ENCODE results near the gene VEZF1. TPM values are rescaled to one million over a fixed set of nuclear protein-coding genes. Genes with fewer than 3 reads are reported as not detected.

Gene VEZF1
- total and polyA plus RNA-seq, 2 of the 4 experiments (the other 2 are of a cell fraction), result 21.1 to 42.1 TPM

GRCh38 chr17:57983446-57983845 is 4.6 kb downstream of the VEZF1 start:
- H3K18ac ChIP-seq (ENCODE audit: low read depth, low read length), result no peak overlapping the region
- no peak overlapping the region for H2BK120ac ChIP-seq (ENCODE audit: low read depth, low read length)
- H4K91ac ChIP-seq (ENCODE audit: insufficient read depth, low read depth, low read length), result 0 out of 2 replicates have a peak overlapping the region, but pooled peaks have one; percentile 5
- H3K9ac ChIP-seq (ENCODE audit: low read depth, low read length), result no peak overlapping the region
- H3K4me1 ChIP-seq (ENCODE audit: control insufficient read depth, insufficient read depth, low read length), result peaks cover 22% of the 10 kb centered on the region
- peaks cover 22% of the 10 kb centered on the region for H3K36me3 ChIP-seq (ENCODE audit: control insufficient read depth, insufficient read depth, low read length)
- H2AFZ ChIP-seq (replicated peaks; ENCODE audit: low read length, poor library complexity), result no peak overlapping the region
- BruUV-seq (replicated peaks), result no TSS peak
- H4K8ac ChIP-seq (ENCODE audit: low read depth in 2 of 2, low read length in 2 of 2), result no peak overlapping the region
- POLR2A ChIA-PET (ENCODE audit: unreplicated experiment), result interaction anchor here (1.1 kb wide), 1 partner anchor 30 kb away, joined by 3 read pairs; no protein-coding TSS in a partner anchor
- peaks cover 46% of the 10 kb centered on the region for H4K20me1 ChIP-seq (ENCODE audit: insufficient read depth, low read length)
- H3K4ac ChIP-seq (ENCODE audit: low read depth, low read length), result peak overlapping the region; percentile 53; the same call in 1 of the 2 replicates
- TF ChIP-seq, protein P1, sequence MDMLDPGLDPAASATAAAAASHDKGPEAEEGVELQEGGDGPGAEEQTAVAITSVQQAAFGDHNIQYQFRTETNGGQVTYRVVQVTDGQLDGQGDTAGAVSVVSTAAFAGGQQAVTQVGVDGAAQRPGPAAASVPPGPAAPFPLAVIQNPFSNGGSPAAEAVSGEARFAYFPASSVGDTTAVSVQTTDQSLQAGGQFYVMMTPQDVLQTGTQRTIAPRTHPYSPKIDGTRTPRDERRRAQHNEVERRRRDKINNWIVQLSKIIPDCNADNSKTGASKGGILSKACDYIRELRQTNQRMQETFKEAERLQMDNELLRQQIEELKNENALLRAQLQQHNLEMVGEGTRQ (IDR thresholded peaks at IDR 0.05; ENCODE audit: low read depth, low read length), result no peak
- TF ChIP-seq CTCF (conservative IDR thresholded peaks at IDR 0.05; ENCODE audit: low read depth, low read length), result no peak
- TF ChIP-seq FOS (IDR thresholded peaks at IDR 0.05; ENCODE audit: low read depth, low read length), result no peak
- no peak for TF ChIP-seq RAD21 (IDR thresholded peaks at IDR 0.05; ENCODE audit: low read length)
- TF ChIP-seq NFE2L2 (IDR thresholded peaks at IDR 0.05; ENCODE audit: low read depth, low read length), result no peak
- no peak for TF ChIP-seq CHD1 (IDR thresholded peaks at IDR 0.05; ENCODE audit: low read depth, low read length)
- no peak for TF ChIP-seq MAFK (IDR thresholded peaks at IDR 0.05; ENCODE audit: low read depth, low read length)
- no peak for TF ChIP-seq CEBPB (IDR thresholded peaks at IDR 0.05; ENCODE audit: low read depth, low read length)
- TF ChIP-seq MAZ (IDR thresholded peaks at IDR 0.05; ENCODE audit: borderline replicate concordance, low read depth, low read length), result no peak
- TF ChIP-seq BHLHE40 (IDR thresholded peaks at IDR 0.05; ENCODE audit: low read depth, low read length), result no peak
- TF ChIP-seq SMC3 (IDR thresholded peaks at IDR 0.05; ENCODE audit: low read depth, low read length), result no peak
- H3K4me2 ChIP-seq (ENCODE audit: low read depth, low read length), result peak overlapping the region; percentile 90
- H2BK5ac ChIP-seq (ENCODE audit: low read depth, low read length, poor library complexity, severe bottlenecking), result peak overlapping the region; percentile 23
- ATAC-seq (ENCODE audit: low read depth) (no peak), DNase-seq (no peak)
- no peaks in the 10 kb centered on the region for H3K9me3 ChIP-seq (ENCODE audit: control insufficient read depth, insufficient read depth, low read length)
- dilution Hi-C loops (cut with HindIII; ENCODE audit: low sequenced_read_pairs, unreplicated experiment), result loop anchor here (25.0 kb wide), 1 partner anchor 121 kb away; the partner anchor contains the start of gene MRPS23
- peaks cover 18 to 61% of the 10 kb centered on the region in 2 experiments for H3K79me1 ChIP-seq (ENCODE audit: low read depth in 1 of 2, low read length in 2 of 2)
- 0 out of 2 replicates have a peak overlapping the region, but pooled peaks have one; percentile 20 for H2BK20ac ChIP-seq (ENCODE audit: low read depth, low read length)
- peak overlapping the region; percentile 83; the same call in 1 of the 2 replicates for H3K23ac ChIP-seq (ENCODE audit: low read depth, low read length)
- intact Hi-C loops (cut with micrococcal nuclease), result no loop called here
- H3K4me3 ChIP-seq (ENCODE audit: insufficient read depth, low read depth, low read length), result no peak overlapping the region
- peak overlapping the region; percentile 2 for H3K14ac ChIP-seq (replicated peaks; ENCODE audit: low read depth, low read length)
- H3K27me3 ChIP-seq (ENCODE audit: control insufficient read depth, insufficient read depth, low read length), result no peaks in the 10 kb centered on the region
- CTCF ChIA-PET, result interaction anchor here (0.8 to 1.0 kb wide), 3 partner anchors 30 to 537 kb away, joined by 3 to 4 read pairs (median 3); no protein-coding TSS in a partner anchor
- no peak overlapping the region for H4K5ac ChIP-seq (ENCODE audit: low read depth, low read length)
- WGBS, 2 experiments (ENCODE audit: extremely low coverage in 2 of 2, insufficient read length in 1 of 2), result no CpG with 5 or more reads among the region's 1 CpG
- H3K27ac ChIP-seq (ENCODE audit: insufficient read depth, low read length), result no peak overlapping the region; the same call in 1 of the 2 replicates
- no peak overlapping the region for H2AK9ac ChIP-seq (replicated peaks; ENCODE audit: low read depth, low read length, poor library complexity)
- H2BK15ac ChIP-seq (ENCODE audit: low read depth, low read length), result no peak overlapping the region
- no peak overlapping the region for H3K56ac ChIP-seq (ENCODE audit: extremely low read depth, insufficient read depth, low read length)
- peaks cover 12% of the 10 kb centered on the region for H3K9me1 ChIP-seq (ENCODE audit: insufficient read depth, low read length)
- in situ Hi-C loops (cut with MboI; ENCODE audit: low sequenced_read_pairs), result no loop called here
- peak overlapping the region; percentile 10; the same call in 1 of the 2 replicates for H2AK5ac ChIP-seq (ENCODE audit: low read depth, low read length)
